Astrocyte of the spinal cord (primary cell): ENCODE measurements around the gene SHROOM3.

ENCODE experiments used
- DNase-seq: peaks from one replicate; pipeline ENCODE4 v3.0.0; 2011; ENCODE audit warnings: low read depth, low spot score
- H3K4me3 ChIP-seq: 2 replicates; pipeline ENCODE4 v1.5.1; 2011; ENCODE audit warnings: low read depth, mild to moderate bottlenecking, low read length, moderate library complexity
- CTCF ChIP-seq: IDR thresholded peaks from 2 replicates; pipeline ENCODE4 v1.5.1; 2012; ENCODE audit warnings: low read depth, mild to moderate bottlenecking, low read length, inconsistent platforms
- in situ Hi-C: cut with HindIII; loops from 2 replicates; pipeline ENCODE4 v1.10.0; 2017; ENCODE audit warnings: low sequenced_read_pairs

The SHROOM3 gene

DNA sequence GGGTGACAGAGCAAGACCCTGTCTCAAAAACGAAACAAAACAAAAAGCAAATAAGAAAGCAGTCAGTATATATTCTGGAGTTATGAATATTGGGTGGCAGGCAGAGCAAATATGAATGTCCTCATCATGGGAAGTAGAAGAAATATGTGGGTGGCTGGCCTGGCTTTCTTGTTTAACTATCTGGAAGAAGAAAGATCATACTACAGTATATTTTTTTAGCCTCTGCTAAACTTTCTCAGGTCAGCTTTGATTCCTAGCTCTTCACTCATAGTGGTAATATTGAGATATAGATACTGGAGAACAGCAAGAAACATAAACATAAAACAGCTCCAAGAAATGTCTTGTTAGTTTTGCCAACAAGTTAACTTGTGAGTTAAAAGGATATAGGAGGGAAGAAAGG is 270.4 kb downstream of the SHROOM3 start:
- in situ Hi-C loops, result no loop called here
- peak; percentile 40 for DNase-seq
- H3K4me3 ChIP-seq, result no peak overlapping the region
- no peak for TF ChIP-seq CTCF

GRCh38 chr4:76706581-76706980 is 271.6 kb downstream of the SHROOM3 start:
- no peak for DNase-seq
- H3K4me3 ChIP-seq, result no peak overlapping the region
- in situ Hi-C loops, result no loop called here
- no peak for TF ChIP-seq CTCF

- H3K4me3 ChIP-seq, result no peak overlapping the region
- DNase-seq, result no peak
- TF ChIP-seq CTCF, result no peak
- in situ Hi-C loops, result no loop called here
These were observed 274.1 kb downstream of the SHROOM3 start for GRCh38 chr4:76708971-76709771.

GRCh38 chr4:76709772-76710090 is 274.7 kb downstream of the SHROOM3 start:
- in situ Hi-C loops, result no loop called here
- no peak for TF ChIP-seq CTCF
- H3K4me3 ChIP-seq, result no peak overlapping the region
- no peak for DNase-seq

DNA sequence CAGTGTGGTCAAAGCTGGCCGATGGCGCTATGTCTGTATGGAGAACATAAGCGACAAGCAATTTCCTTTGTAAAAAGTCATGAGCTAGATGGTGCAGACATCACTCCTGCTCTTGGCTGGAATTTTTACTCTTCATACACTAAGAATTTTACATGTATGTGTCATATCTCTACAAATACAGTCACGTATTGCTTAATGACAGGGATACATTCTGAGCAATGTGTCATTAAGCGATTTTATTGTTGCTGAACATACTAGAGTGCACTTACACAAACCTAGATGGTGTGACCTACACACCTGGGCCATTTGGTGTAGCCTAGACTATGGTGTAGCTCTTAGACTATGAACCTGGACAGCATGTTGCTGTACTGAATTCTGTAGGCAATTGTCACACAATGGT is 277.5 kb downstream of the SHROOM3 start:
- DNase-seq, result no peak
- in situ Hi-C loops, result no loop called here
- no peak overlapping the region for H3K4me3 ChIP-seq
- TF ChIP-seq CTCF, result no peak

DNA sequence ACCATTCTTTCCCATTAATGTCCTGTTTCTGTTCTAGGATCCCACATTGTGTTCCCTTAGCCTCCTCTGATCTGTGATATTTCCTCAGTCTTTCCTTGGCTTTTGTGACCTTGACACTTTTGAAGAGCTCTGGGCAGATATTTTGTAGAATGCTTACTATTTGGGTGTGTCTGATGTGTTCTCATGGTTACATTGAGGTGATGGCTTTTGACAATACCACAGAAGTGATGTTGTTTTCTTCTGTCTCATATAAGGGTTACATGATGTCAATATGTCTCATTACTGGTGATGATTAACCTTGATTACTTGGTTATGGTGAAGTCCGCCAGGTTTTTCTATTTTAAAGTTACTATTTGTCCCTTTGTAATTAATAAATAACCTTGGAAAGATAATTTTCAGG is 279.2 kb downstream of the SHROOM3 start:
- TF ChIP-seq CTCF, result no peak
- no peak for DNase-seq
- in situ Hi-C loops, result no loop called here
- H3K4me3 ChIP-seq, result no peak overlapping the region
